ENCODE results near the gene TPI1. TPM values are rescaled to one million over a fixed set of nuclear protein-coding genes. Genes with fewer than 3 reads are reported as not detected.
A peak's percentile ranks its signal among the peaks of the same experiment; 100 is the strongest.
"Not testable (repeated sequence)": the region's sequence is repeated elsewhere in the genome, so short reads cannot be mapped to it uniquely, and the experiment has no call there.

Gene TPI1
- total RNA-seq, 2 experiments from 2014 or later, result 1,086 to 1,277 TPM

DNA sequence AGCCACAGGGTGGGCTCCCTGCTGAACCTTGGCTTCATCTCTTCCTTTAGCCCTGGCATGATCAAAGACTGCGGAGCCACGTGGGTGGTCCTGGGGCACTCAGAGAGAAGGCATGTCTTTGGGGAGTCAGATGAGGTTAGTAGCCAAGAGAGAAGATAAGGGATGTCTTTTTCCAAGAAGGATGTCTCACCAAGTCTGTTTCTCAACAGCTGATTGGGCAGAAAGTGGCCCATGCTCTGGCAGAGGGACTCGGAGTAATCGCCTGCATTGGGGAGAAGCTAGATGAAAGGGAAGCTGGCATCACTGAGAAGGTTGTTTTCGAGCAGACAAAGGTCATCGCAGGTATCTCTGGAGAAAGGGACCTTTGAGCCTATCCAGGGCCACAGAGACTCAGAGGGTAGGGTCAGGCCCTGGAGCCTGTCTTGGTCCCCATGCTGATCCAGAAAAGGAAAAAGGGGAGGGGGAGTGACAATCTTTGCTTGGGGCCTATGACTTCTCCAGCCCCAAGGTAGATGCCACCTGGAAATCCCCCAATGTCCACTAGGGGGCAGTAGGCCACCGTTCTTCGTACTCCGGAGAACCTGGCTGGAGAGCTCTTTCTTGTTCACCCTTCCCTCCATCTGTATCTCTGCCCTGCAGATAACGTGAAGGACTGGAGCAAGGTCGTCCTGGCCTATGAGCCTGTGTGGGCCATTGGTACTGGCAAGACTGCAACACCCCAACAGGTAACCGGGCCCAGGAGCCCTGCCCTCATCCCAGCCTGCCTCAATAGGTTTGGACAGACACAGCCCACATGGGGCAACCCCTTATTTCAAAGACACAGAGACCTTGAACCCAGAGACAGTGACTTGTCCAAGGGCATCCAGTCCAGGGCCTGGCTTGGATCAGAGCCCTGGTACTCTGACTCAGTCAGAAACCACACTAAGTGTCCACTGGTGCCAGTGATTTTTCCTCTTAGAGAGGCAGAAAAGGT, 2.0 kb downstream of the TPI1 start:
- H3K9me3 Mint-ChIP-seq (ENCODE audit: low read depth), result no peaks in the 10 kb centered on the region
- H3K4me3 Mint-ChIP-seq, result peak overlapping the region; percentile 98
- H3K4me1 Mint-ChIP-seq, result peaks cover 51% of the 10 kb centered on the region
- H3K36me3 Mint-ChIP-seq, result peaks cover 54% of the 10 kb centered on the region
- no peaks in the 10 kb centered on the region for H3K27me3 Mint-ChIP-seq
- H3K27ac Mint-ChIP-seq, result peak overlapping the region; percentile 88
- CTCF ChIA-PET, result interaction anchor here (0.6 to 4.9 kb wide), 35 partner anchors 9 to 264 kb away, joined by 3 to 55 read pairs (median 5); partner anchors contain the start of genes C12orf57, C1RL, CDCA3 and COPS7A
- ATAC-seq (no peak), DNase-seq (peak; percentile 91)

DNA sequence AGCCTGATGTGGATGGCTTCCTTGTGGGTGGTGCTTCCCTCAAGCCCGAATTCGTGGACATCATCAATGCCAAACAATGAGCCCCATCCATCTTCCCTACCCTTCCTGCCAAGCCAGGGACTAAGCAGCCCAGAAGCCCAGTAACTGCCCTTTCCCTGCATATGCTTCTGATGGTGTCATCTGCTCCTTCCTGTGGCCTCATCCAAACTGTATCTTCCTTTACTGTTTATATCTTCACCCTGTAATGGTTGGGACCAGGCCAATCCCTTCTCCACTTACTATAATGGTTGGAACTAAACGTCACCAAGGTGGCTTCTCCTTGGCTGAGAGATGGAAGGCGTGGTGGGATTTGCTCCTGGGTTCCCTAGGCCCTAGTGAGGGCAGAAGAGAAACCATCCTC, 3.0 kb downstream of the TPI1 start:
- CTCF ChIA-PET, result interaction anchor here (0.9 to 7.3 kb wide), 14 partner anchors 10 to 239 kb away, joined by 3 to 90 read pairs (median 8); partner anchors contain the start of genes C12orf57, C1RL, CDCA3 and RNU7-1
- ATAC-seq; H3K27me3 Mint-ChIP-seq; H3K9me3 Mint-ChIP-seq (ENCODE audit: low read depth); DNase-seq: not testable (repeated sequence)
- peak overlapping the region; percentile 41 for H3K27ac Mint-ChIP-seq
- H3K4me1 Mint-ChIP-seq, result peaks cover 57% of the 10 kb centered on the region
- peaks cover 50% of the 10 kb centered on the region for H3K36me3 Mint-ChIP-seq
- H3K4me3 Mint-ChIP-seq, result peak overlapping the region; percentile 98

DNA sequence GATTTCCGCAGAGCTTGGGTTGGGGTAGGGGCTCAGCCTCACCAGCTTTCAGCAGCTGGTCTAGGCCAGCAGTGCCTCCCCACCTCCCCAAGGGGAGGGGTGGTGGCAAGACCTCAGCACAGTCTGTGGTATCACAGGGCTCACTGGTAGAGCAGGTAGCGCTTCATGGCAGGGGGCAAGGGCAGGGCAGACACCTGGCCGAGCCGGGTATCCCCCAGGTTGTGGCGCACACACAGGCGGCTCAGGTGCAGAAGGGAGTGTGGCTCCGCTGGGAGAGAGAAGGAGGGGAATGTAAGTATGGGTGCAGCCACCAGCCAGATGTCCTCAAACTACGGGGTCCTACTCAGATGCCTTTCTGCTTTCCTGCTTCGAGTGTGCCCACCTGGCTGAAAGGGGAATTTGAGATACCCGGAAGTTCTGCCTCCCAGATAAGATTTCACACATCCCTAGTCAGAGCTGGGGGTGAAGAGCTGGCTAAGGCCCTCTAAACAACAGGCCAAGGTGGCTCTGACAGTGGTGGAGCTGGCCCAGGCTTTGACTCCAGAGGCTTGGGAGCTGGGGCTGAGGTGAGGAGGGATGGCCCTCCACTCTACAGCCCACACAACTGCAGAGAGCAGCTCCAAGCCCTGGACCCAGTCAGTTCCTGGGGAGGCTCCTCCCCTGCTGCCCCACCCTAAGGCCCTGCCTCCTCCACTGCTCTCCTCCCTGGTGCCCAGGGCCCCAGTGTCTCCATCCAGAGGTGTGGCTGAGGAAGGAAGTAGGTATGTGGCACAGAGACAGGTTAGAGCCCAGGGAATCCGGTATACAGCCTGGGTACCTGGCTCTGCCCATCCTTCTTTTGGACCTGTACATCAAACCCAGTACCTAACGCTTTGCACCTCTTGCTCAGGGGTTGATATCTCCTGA, 4.0 kb downstream of the TPI1 start:
- DNase-seq (peak; percentile 71), ATAC-seq (peak; percentile 6)
- Mint-ChIP-seq H3K4me3 (peak overlapping the region; percentile 77), H3K27me3 (no peaks in the 10 kb centered on the region), H3K27ac (peak overlapping the region; percentile 91), H3K9me3 (ENCODE audit: low read depth) (no peaks in the 10 kb centered on the region), H3K4me1 (peaks cover 60% of the 10 kb centered on the region), H3K36me3 (peaks cover 50% of the 10 kb centered on the region)
- CTCF ChIA-PET, result interaction anchor here (1.1 to 7.3 kb wide), 30 partner anchors 9 to 318 kb away, joined by 3 to 90 read pairs (median 10); partner anchors contain the start of genes C12orf57, CDCA3, COPS7A and LAG3

DNA sequence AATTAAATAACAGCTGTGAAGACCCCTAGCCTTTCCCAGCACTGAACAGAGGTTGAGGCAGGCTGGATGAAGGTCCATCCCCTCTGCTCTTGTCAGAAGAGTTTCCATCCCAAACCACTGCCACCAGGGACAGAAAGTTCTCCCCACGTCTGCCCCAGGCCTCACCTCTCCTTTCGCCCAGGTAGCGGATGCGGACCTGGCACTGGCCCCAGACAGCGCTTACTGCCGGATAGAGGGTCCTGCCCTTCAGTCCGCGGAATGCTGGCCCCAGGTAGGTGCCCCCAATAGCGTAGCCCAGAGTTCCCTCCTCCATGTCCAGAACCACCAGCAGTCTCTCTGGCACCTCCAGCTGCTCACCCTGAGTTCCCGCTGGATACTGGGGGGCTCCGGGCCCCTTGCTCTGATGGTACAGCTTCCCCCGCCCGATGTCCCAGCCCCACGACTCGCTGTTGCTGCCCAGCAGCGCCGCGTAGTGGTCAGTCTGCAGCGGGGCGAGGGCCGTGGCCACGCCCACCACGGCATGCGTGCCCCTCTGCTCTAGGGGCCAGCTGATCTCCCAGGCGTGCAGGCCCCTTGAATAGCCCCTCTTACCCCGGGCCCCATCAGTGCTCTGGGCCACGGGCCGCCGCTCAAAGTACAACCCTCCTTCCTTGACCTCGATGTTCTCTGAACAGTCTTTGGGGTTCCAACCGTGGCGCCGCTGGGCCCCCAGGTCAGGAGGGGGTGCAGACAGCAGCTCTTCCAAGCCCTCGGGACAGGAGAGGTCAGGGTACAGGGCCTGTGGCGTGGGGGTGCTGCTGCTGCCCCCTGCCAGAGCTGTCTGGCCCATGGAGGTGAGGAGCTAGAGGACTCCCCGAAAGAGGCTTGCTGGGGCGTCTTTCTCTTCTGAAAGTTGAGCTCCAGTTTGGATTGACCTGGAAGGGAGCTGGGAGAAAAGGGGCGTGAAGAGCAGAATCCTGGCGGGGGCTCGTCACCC, 5.0 kb downstream of the TPI1 start:
- Mint-ChIP-seq H3K4me3 (peak overlapping the region; percentile 77), H3K9me3 (ENCODE audit: low read depth) (no peaks in the 10 kb centered on the region), H3K27me3 (no peaks in the 10 kb centered on the region), H3K36me3 (peaks cover 55% of the 10 kb centered on the region), H3K4me1 (peaks cover 57% of the 10 kb centered on the region), H3K27ac (peak overlapping the region; percentile 91)
- ATAC-seq (peak; percentile 32), DNase-seq (peak; percentile 91)
- CTCF ChIA-PET, result interaction anchor here (0.5 to 7.3 kb wide), 63 partner anchors 8 to 337 kb away, joined by 3 to 90 read pairs (median 5); partner anchors contain the start of genes C12orf57, C1RL, CDCA3 and COPS7A

DNA sequence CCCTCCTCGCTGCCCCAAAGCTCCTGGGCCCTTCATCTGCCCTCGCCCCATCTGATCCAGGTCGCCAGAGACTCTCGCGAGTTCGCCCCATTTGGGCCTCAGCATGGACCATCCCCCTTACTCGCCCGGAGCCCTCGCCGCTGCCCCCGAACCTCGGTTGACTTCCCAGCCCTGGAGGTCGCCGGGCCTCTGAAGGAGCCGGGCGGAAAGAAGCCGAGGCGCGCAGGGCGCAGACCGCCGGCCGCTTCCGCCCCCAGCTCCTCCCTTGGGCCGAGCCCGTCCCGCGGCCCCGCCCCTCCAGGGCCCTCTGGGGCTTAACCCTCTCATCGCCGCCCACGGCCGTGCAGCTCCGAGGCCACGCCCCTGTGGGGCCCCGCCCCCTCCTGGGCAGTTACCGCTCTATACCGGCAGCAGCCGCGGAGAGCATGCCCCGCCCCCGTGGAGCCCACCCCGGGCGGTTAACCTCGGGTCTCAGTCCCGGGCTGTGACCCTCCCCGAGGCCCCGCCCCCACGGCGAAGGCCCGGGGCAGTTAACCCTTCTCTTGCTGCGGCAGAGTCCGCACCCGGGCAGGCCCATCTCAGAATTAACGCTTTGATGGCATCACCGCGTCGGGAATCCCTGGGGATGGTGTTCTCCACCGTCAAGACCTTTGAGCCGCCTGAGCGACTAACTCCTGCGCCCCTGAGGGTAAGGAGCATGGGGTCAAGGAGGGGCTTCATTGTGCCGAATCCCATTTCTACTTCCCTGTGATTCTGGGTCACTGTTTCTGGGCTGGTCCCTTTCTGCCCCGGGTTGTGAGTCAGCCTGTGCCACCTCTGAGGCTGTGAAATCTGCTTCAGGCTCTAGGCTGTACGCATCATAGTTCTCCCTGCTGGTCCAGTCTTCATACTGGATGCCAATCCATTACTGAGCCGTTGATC, 6.0 kb downstream of the TPI1 start, which contains the start of gene SPSB2:
Gene SPSB2, minus strand, starts transcription at position 210 of the 921 bp plus-strand sequence. CDS start 402 bp downstream, outside the sequence.
- peak; percentile 99 for DNase-seq
- Mint-ChIP-seq H3K4me1 (peaks cover 58% of the 10 kb centered on the region), H3K4me3 (peak within 1 kb of the TSS; percentile 77), H3K27me3 (no peaks in the 10 kb centered on the region), H3K9me3 (ENCODE audit: low read depth) (no peaks in the 10 kb centered on the region), H3K27ac (peak within 1 kb of the TSS; percentile 91), H3K36me3 (peaks cover 51% of the 10 kb centered on the region)
- CTCF ChIA-PET, result interaction anchor here (0.5 to 7.3 kb wide), 54 partner anchors 8 to 336 kb away, joined by 3 to 90 read pairs (median 6); partner anchors contain the start of genes C12orf57, C1RL, CDCA3 and COPS7A
- peak; percentile 79 for ATAC-seq

DNA sequence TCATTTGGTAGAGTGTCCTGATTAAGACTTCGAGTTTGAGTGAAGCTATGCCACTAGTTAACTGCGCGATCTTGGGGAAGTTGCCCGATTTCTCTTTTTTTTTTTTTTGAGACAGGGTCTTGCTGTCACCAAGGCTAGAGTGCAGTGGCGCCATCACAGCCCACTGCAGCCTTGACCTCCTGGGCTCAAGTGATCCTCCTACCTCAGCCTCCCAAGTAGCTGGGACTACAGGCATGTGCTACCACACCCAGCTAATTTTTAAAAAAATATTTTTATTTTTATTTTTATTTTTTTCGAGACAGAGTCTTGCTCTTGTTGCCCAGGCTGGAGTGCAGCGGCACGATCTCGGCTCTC, 6.7 kb downstream of the TPI1 start:
- peak overlapping the region; percentile 77 for H3K27ac Mint-ChIP-seq
- H3K4me3 Mint-ChIP-seq, result peak overlapping the region; percentile 77

DNA sequence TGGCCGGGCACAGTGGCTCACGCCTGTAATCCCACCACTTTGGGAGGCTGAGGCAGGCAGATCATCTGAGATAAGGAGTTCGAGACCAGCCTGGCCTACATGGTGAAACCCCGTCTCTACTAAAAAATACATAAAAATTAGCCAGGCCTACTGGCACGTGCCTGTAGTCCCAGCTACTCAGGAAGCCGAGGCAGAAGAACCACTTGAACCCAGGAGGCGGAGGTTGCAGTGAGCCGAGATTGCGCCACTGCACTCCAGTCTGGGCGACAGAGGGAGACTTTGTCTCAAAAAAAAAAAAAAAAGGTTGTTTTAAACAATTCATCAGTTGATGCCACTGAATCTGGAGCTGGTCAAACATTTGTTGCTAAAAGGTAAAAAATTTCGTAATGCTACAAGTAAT, 12.5 kb downstream of the TPI1 start:
- not testable (repeated sequence) for H3K9me3 Mint-ChIP-seq (ENCODE audit: low read depth); DNase-seq; H3K27ac Mint-ChIP-seq; H3K4me3 Mint-ChIP-seq; H3K27me3 Mint-ChIP-seq; H3K4me1 Mint-ChIP-seq; ATAC-seq
- H3K36me3 Mint-ChIP-seq, result peaks cover 20% of the 10 kb centered on the region
- CTCF ChIA-PET, result interaction anchor here (0.6 to 5.2 kb wide), 4 partner anchors 9 to 229 kb away, joined by 3 to 31 read pairs (median 4); no protein-coding TSS in a partner anchor

More for the DNA sequence above, 6.7 kb downstream of the TPI1 start:
- not testable (repeated sequence) for H3K9me3 Mint-ChIP-seq (ENCODE audit: low read depth); H3K27me3 Mint-ChIP-seq; ATAC-seq; DNase-seq
- CTCF ChIA-PET, result interaction anchor here (1.3 to 7.3 kb wide), 12 partner anchors 8 to 316 kb away, joined by 3 to 90 read pairs (median 10); partner anchors contain the start of genes C12orf57, CDCA3, RNU7-1 and USP5
- Mint-ChIP-seq H3K4me1 (peaks cover 52% of the 10 kb centered on the region), H3K36me3 (peaks cover 47% of the 10 kb centered on the region)

DNA sequence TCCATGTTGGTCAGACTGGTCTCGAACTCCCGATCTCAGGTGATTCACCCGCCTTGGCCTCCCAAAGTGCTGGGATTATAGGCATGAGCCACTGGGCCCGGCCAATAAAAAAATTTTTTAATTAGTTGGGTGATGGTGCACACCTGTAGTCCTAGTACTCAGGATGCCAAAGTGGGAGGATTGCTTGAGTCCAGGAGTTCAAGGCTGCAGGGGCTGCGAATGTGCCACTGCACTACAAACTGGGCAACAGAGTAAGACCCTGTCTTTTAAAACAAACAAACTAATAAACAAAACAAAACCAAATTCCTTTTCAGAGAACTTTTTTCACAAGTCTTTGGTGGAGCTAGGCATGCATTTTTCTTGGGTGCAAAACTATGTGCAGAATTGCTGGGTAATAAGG, 15.9 kb downstream of the TPI1 start:
- Mint-ChIP-seq H3K36me3 (peaks cover 12% of the 10 kb centered on the region), H3K9me3 (ENCODE audit: low read depth) (no peaks in the 10 kb centered on the region), H3K4me1 (peaks cover 1% of the 10 kb centered on the region), H3K27me3 (no peaks in the 10 kb centered on the region), H3K27ac (no peak overlapping the region), H3K4me3 (no peak overlapping the region)
- CTCF ChIA-PET, result interaction anchor here (0.5 to 5.2 kb wide), 4 partner anchors 8 to 37 kb away, joined by 3 to 31 read pairs (median 10); partner anchors contain the start of genes SPSB2 and TPI1
- ATAC-seq, result no peak
- no peak for DNase-seq

DNA sequence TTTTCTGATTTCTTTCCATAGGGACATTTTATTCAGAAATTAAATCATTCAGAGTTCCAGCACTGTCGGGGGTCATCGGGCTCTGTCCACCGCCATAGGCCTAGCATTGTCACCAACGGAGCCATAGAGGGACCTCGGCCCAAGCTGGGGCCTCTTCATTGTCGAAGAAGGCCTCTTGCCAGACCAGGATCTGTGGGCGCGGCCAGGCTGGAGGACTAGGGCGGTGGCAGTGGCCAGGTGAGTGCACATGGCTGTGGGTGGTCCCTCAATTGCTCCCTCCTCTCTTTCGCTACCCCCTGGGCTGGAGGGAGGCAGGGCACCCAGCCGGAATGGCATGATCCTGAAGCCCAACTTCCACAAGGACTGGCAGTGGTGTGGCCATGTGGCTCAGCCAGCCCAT, 16.4 kb downstream of the TPI1 start:
- peaks cover 5% of the 10 kb centered on the region for H3K4me1 Mint-ChIP-seq
- no peak overlapping the region for H3K27ac Mint-ChIP-seq
- DNase-seq (no peak), ATAC-seq (no peak)
- H3K9me3 Mint-ChIP-seq (ENCODE audit: low read depth), result no peaks in the 10 kb centered on the region
- no peaks in the 10 kb centered on the region for H3K27me3 Mint-ChIP-seq
- CTCF ChIA-PET, result interaction anchor here (1.1 to 5.2 kb wide), 3 partner anchors 8 to 15 kb away, joined by 4 to 31 read pairs (median 16); partner anchors contain the start of genes SPSB2 and TPI1
- H3K36me3 Mint-ChIP-seq, result peaks cover 15% of the 10 kb centered on the region
- H3K4me3 Mint-ChIP-seq, result no peak overlapping the region

DNA sequence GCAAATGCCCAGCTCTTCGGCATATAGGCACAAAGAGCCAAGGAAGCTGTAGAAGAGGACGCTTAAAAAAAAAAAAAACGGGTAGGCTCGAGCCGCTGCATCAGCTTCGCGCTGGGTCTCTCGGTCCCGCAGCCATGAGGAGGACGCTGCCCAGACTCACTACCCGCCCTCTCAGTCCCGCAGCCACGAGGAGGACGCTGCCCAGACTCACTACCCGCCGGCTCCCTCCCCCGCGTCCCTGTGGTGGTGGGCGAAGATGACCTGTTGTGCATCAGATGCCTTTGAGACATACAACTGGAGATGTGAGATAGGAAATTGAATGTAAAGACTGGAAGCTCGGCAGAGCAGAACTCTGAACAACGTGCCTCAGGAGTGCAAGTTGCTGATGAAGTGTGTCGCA, 17.2 kb downstream of the TPI1 start:
- Mint-ChIP-seq H3K4me1 (peaks cover 6% of the 10 kb centered on the region), H3K4me3 (no peak overlapping the region), H3K36me3 (peaks cover 13% of the 10 kb centered on the region), H3K27me3 (no peaks in the 10 kb centered on the region), H3K27ac (no peak overlapping the region), H3K9me3 (ENCODE audit: low read depth) (no peaks in the 10 kb centered on the region)
- CTCF ChIA-PET, result interaction anchor here (0.8 kb wide), 1 partner anchor 12 kb away, joined by 3 read pairs; no protein-coding TSS in a partner anchor
- ATAC-seq, result no peak
- DNase-seq, result no peak
